GM12878 (cell line): ENCODE results near the gene UNKL. TPM values are rescaled to one million over a fixed set of nuclear protein-coding genes. Genes with fewer than 3 reads are reported as not detected.

Experiments
- ATAC-seq: fragments of 200-7000 bp; cut with Tn5 transposase; 3 replicates; pipeline ENCODE4 v1.9.1; 2020; ENCODE audit warnings: mild to moderate bottlenecking, moderate library complexity
- BruUV-seq: library from RNA; stranded (reverse); fragments of 400-500 nt; replicated peaks from 2 replicates; lab custom pipeline; 2021; lab: Mats Ljungman, UMichigan
- CTCF ChIA-PET: fragments of 300-600 bp; sonication (Branson Sonifier 250); formaldehyde crosslinking; extraction: SDS; loops from one replicate; lab custom pipeline; 2021; ENCODE audit warnings: inconsistent platforms; lab: Yijun Ruan, JAX
- POLR2A ChIA-PET: fragments of 350-600 bp; formaldehyde crosslinking; extraction: SDS; loops from one replicate; lab custom pipeline; 2021; ENCODE audit warnings: inconsistent platforms; lab: Charles Lee
- RAD21 ChIA-PET: fragments of 300-600 bp; sonication (Branson Sonifier 250); formaldehyde crosslinking; loops from one replicate; lab custom pipeline; 2023; ENCODE audit warnings: antibody characterized with exemption; ENCODE audit not compliant: unreplicated experiment; lab: Charles Lee
- SMC1A ChIA-PET: fragments of 300-600 bp; sonication (Branson Sonifier 250); formaldehyde crosslinking; loops from one replicate; lab custom pipeline; 2023; ENCODE audit not compliant: unreplicated experiment, uncharacterized antibody; lab: Charles Lee
- DNase-seq: peaks from one replicate; pipeline ENCODE4 v3.0.0-alpha.2; 2011; ENCODE audit warnings: low read depth, low spot score
- FAIRE-seq: peaks from 3 replicates; lab custom pipeline; 2011; peaks lifted over from hg19 to GRCh38; lab: Jason Lieb, UNC
- H2AFZ ChIP-seq: 2 replicates; pipeline ENCODE4 v1.6.0; 2011; ENCODE audit warnings: low read depth, low read length, control low read depth; ENCODE audit not compliant: control insufficient read depth
- H3K27ac ChIP-seq: 2 replicates; pipeline ENCODE4 v1.5.1; 2011; ENCODE audit warnings: control low read depth; ENCODE audit not compliant: control insufficient read depth, insufficient read depth
- H3K27me3 ChIP-seq, 2 experiments: replicated peaks in 1 of 2; 2 replicates each; pipeline versions ENCODE4 v1.6.0 to v1.6.1; 2011; ENCODE audit warnings: low read length in 1 of 2; ENCODE audit not compliant: control insufficient read depth in 2 of 2, insufficient read depth in 2 of 2
- H3K36me3 ChIP-seq, 2 experiments: 2 replicates each; pipeline ENCODE4 v1.5.1; 2011; ENCODE audit warnings: low read length in 1 of 2; ENCODE audit not compliant: control insufficient read depth in 2 of 2, insufficient read depth in 2 of 2
- H3K4me1 ChIP-seq: 2 replicates; pipeline ENCODE4 v1.6.1; 2011; ENCODE audit warnings: mild to moderate bottlenecking, low read length, moderate library complexity, mixed read lengths; ENCODE audit not compliant: control insufficient read depth, insufficient read depth
- H3K4me2 ChIP-seq: 2 replicates; pipeline ENCODE4 v1.6.0; 2011; ENCODE audit warnings: control low read depth; ENCODE audit not compliant: control insufficient read depth, insufficient read depth
- H3K4me3 ChIP-seq: fragments of 200-600 bp; sonication (generic); 2 replicates; pipeline ENCODE4 v1.5.1; 2016
- H3K79me2 ChIP-seq: 2 replicates; pipeline ENCODE4 v1.6.0; 2011; ENCODE audit warnings: low read length; ENCODE audit not compliant: control insufficient read depth, insufficient read depth
- H3K9ac ChIP-seq: 2 replicates; pipeline ENCODE4 v1.8.0; 2011; ENCODE audit warnings: low read length, control low read depth, mixed read lengths; ENCODE audit not compliant: control insufficient read depth, insufficient read depth
- H3K9me3 ChIP-seq: replicated peaks from 3 replicates; pipeline ENCODE4 v1.5.1; 2011; ENCODE audit warnings: mild to moderate bottlenecking, low read length; ENCODE audit not compliant: control insufficient read depth, insufficient read depth
- H4K20me1 ChIP-seq: 2 replicates; pipeline ENCODE4 v1.6.0; 2011; ENCODE audit not compliant: control insufficient read depth, insufficient read depth
- BCL11A ChIP-seq: IDR thresholded peaks from 2 replicates; pipeline ENCODE4 v1.6.1; 2011; ENCODE audit warnings: low read depth, low read length
- CUX1 ChIP-seq: IDR thresholded peaks from 2 replicates; pipeline ENCODE4 v1.6.1; 2012; ENCODE audit warnings: improper control_type of control experiment, low read depth, low read length; ENCODE audit not compliant: insufficient replicate concordance
- E4F1 ChIP-seq: fragments of 450-650 bp; IDR thresholded peaks from 2 replicates; pipeline ENCODE4 v1.6.1; 2018; ENCODE audit warnings: borderline replicate concordance, mild to moderate bottlenecking; ENCODE audit not compliant: partially characterized antibody
- IRF4 ChIP-seq: IDR thresholded peaks from 2 replicates; pipeline ENCODE4 v1.6.1; 2011; ENCODE audit warnings: low read depth, low read length
- MAX ChIP-seq: IDR thresholded peaks from 2 replicates; pipeline ENCODE4 v1.6.1; 2012; ENCODE audit warnings: low read depth, low read length, improper control_type of control experiment
- MXI1 ChIP-seq: fragments of 150-350 bp; IDR thresholded peaks from 2 replicates; pipeline ENCODE4 v1.6.1; 2011; ENCODE audit warnings: low read depth, mild to moderate bottlenecking, inconsistent platforms, low read length, improper control_type of control experiment
- SIX5 ChIP-seq: IDR thresholded peaks from 2 replicates; pipeline ENCODE4 v1.6.1; 2011; ENCODE audit warnings: mild to moderate bottlenecking, low read depth, low read length, moderate library complexity; ENCODE audit not compliant: severe bottlenecking
- SP1 ChIP-seq: IDR thresholded peaks from one replicate; pipeline ENCODE4 v1.6.1; 2011; ENCODE audit warnings: low read depth, low read length
- ZBTB4 ChIP-seq: fragments of 450-650 bp; formaldehyde crosslinking; IDR thresholded peaks from 2 replicates; pipeline ENCODE4 v1.4.0; 2022; ENCODE audit warnings: mild to moderate bottlenecking, moderate library complexity
- WGBS: methylation state at CpG from one replicate; pipeline ENCODE4 v1.1.6; 2016; ENCODE audit warnings: low lambda C conversion rate; ENCODE audit not compliant: insufficient replicate concordance, insufficient coverage; ENCODE audit errors: missing lambda C conversion rate; 5-methylcytosine and 5-hydroxymethylcytosine counted together
- in situ Hi-C: fragments of 300-500 bp; cut with MboI; formaldehyde crosslinking; loops from 9 replicates; pipeline ENCODE4 v1.14.3; 2018; ENCODE audit warnings: mixed read lengths
- intact Hi-C: fragments of 100-400 bp; cut with micrococcal nuclease; formaldehyde crosslinking; loops from one replicate; pipeline ENCODE4 v1.14.2; 2022; ENCODE audit not compliant: unreplicated experiment
- polyA plus RNA-seq, 11 experiments: library from polyadenylated mRNA; depleted of rRNA in 4 of 11; unstranded in 6 of 11; stranded (reverse) in 5 of 11; fragments of >200 nt; fragmentation: Nextera tagmentation in 4 of 11; fragmentation: Illumina TruSeq in 1 of 11; extraction: Ambion mirVana in 4 of 11; extraction: Trizol in 1 of 11; gene quantifications; 1 replicate in 1 of 11; 2 replicates in 10 of 11; pipeline versions ENCODE4 v1.2.1 to v1.2.3, GENCODE V29; 2011 to 2016; ENCODE audit warnings: inconsistent platforms in 2 of 11, missing spikeins in 2 of 11, low read depth in 1 of 11
- total RNA-seq, 4 experiments: library from RNA; depleted of rRNA in 3 of 4; stranded (reverse); fragments of >200 nt in 3 of 4; fragmentation: Illumina TruSeq in 1 of 4; extraction: Trizol in 1 of 4; gene quantifications; 2 replicates each; pipeline versions ENCODE4 v1.2.1 to v1.2.3, GENCODE V29; 2013 to 2021

The UNKL gene
- total and polyA plus RNA-seq, 10 of the 15 experiments (the other 5 are each of a cell fraction or from before 2014, with no cell fraction given), result 0.40 to 21.6 (median 9.1) TPM

GRCh38 chr16:1447965-1448364 is 33.5 kb upstream of the UNKL start:
- SMC1A ChIA-PET, result no interaction called here
- no peak overlapping the region for H3K9ac ChIP-seq
- no peak for DNase-seq
- no peaks in the 10 kb centered on the region for H3K27me3 ChIP-seq
- H2AFZ ChIP-seq, result no peak overlapping the region
- WGBS, result 85% methylated on average over 9 of the region's 11 CpGs
- TF ChIP-seq IRF4 (no peak), BCL11A (no peak), ZBTB4 (CRISPR knock-in tag) (no peak), MAX (no peak), E4F1 (no peak), CUX1 (no peak), MXI1 (no peak), SP1 (no peak), SIX5 (no peak)
- TF ChIP-seq, all 136 proteins: peak for 0
- FAIRE-seq, result no peak
- ChIA-PET RAD21 (no interaction called here), POLR2A (no interaction called here), CTCF (no interaction called here)
- no peaks in the 10 kb centered on the region for H4K20me1 ChIP-seq
- H3K9me3 ChIP-seq, result no peaks in the 10 kb centered on the region
- no peaks in the 10 kb centered on the region for H3K79me2 ChIP-seq
- no peak for ATAC-seq
- no peaks in the 10 kb centered on the region for H3K4me1 ChIP-seq
- BruUV-seq, result no TSS peak
- H3K4me3 ChIP-seq, result no peak overlapping the region
- no peak overlapping the region for H3K4me2 ChIP-seq
- intact Hi-C loops (no loop called here), in situ Hi-C loops (no loop called here)
- H3K36me3 ChIP-seq, result no peaks in the 10 kb centered on the region
- H3K27ac ChIP-seq, result no peak overlapping the region
